Germinal center (tissue), 1 donor: ENCODE data around the gene MEIS1.

ENCODE experiments used
- DNase-seq: peaks from one replicate; pipeline ENCODE4 v3.0.0; 2012; ENCODE audit warnings: mixed read lengths, low spot score

Gene MEIS1

DNA sequence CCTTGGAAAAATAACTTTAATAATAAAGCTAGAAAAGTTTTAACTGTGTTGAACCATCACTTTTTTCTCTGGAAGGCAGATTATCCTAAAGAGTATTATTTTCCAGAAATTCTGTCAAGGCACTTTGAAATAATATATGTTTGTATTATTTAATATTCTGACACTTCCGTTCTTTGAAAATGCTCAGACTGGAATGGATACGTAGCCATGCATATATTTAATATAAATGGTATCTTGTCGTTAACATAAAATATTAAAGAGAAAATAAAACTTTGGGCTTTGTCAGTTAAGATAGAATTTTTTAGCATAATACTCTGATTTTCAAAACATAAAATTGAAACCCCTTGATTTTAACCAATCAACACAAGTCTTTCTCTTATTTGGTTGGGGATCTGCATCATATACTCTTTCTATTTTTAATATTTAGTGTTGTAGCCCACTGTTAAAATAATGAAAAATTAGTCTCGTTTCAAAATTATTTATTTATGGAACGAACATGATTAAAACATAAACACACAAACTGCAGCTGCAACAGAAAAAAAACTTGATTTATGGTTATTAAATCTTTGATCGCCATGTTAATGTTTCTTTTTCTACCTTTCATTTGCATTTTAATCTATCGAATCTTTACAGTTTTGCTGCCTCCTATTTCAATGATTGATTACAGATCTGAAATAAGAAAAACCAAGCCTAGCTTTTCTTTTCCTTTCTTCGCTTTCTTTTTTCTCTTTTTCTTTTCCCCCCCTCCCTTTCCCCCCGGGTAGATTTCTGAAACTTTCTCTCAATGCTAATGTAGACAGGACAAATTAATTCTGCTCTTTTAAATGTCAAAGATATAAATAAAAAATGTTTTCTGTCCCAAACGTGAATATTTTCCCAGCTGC is 145.5 kb downstream of the MEIS1 start:
- DNase-seq, result no peak

DNA sequence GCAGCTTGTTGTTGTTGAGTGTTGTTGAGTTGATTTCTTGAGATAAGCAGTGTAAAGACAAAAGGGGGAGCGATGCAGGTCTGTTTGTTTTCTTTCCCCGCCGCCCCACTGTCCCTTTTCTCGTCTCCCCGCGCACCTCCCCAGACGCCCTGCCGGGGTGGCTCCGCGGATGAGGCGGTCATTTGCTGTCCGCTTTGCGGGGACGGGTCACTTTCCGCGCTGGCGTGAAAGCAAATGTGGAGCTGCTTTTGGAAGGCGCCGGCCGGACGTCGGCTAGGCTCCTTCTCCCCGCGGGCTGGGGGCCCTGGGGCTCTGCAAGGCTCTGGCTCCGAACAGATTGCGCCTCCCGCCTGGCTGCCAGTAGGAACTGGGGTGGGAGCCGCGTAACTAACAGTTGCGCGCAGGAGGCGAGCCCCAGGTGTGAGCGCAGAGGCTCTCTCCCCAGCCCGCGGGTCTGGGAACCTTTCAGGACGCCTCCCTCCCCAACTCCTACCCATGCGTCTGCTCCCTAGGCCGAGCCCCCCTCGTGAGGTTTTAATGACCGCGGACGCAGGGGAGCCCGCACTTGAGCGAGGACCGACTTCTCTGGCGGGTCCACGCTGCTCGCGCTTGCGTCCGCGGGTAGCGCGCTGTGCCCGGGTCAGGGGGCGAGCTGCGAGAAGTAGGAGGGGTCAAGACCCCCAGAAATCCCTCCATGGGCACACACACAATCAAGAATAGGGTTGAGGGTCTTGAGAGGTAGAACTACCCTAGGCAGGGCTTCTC is 146.6 kb downstream of the MEIS1 start:
- DNase-seq, result no peak

DNA sequence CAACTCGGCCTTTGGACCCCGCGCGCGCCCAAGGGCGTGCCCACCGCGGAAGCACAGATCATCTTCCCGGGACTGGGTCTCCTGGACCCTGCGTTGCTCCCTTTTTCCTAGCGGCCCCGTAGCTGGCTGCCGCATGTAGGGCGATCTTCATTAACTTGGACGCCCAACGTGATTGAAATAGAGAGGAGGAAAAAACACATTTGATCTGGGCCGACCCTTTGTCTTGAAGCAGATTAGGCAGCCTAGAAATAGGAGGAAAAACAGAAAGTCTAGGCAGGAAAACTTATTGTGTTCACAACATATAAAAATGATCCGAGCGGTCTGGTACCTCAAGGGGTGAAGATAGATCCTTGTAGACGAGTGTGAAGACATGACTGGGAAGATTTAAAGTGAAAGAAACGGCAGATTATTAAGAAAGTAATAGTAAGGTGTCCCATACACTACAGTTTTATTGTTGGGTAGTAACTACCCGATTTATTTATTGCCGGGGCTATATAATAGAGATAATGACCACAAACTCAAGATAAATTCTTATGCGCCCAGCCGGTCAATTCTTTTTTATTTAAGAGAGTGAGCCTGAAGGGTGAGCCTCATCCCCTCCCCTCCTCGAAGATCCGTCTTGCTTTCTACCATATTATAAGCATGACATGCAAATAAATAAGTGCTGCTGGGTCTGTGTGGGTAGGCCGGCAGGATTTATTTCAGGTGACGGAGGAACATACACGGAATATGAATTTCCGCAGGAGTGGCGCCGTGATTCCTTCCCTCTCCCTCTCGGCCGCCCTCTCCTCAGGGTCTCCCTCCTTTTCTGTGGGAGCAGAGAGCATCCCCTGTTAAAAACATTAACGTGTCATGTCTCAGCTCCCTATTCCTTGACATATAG is 147.4 kb downstream of the MEIS1 start:
- no peak for DNase-seq

DNA sequence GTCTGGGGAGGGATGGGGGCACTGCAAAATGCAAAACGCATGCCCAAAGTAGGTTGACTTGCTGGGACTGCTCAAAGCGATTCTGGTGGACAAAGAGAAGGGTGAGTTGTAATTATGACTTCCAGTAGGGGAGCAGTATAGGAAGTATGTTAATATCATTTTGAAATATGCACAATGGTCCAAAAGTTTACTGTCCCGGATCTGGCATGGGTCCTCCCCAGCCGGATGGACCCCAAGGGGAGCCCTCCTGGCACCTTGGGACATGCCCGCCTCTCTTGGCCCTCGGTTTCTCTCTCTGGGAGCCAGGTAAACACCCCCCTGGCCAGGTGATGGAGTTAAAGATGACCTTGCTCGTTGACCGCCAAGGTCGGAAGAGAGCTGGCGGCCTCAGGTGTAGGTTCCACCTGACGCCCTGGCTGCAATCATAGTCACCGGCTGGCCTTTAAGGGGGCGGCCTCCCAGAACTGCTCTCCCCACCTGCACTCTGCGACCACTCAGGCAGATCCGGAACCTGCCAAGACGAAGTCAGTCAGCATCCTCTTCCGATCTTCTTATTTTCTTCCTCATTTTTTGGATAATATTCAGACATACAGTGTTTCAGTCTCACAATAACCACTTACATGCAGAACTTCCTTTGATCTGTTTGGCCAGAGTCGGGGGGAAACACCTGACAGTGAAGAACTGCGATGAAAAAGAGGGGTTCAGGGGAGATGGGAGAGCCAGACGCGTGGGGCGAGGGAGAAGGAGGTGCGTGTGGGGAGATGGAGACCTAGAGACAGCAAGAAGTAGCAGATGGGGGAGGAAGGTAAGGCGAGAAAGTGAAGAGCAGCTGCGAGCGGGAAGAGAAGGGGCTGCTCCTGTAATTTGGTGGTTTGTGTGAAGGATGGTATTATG is 148.3 kb downstream of the MEIS1 start:
- no peak for DNase-seq

DNA sequence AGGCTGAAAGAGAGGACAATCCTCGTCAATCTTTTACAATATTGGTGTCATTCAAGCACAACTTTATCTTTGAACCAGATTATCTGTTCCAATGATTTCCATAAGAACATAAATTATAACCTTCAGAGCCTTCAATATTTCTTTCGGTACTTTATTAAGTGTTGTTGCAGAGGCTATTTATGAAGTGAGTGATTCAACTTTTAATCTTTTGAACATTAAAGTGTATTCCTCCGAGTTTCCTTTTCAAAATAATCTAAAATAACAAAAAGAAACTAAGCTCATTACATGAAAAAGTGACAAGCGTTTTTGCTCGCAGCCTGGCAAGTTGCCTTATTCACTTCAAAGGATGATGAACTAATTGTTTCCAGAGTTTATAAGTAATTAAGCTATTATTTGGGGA is 149.0 kb downstream of the MEIS1 start:
- no peak for DNase-seq

DNA sequence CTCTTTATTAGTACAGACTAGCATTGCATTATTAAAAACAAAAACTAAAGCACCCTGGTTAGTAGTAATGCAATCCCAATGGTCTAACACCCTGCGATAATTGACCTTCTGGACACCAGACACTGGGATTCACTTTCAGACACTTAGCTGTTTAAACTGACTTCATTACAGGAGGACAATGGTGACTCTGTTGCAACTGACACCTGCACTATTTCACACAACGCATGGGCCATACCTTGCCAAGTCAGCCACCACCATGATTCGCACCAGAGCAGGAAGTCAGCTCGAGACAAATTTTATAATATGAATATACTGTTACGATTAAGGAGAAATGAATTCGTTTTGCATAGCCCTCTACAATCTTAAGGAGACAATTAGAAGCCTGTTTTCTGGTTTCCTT is 150.7 kb downstream of the MEIS1 start:
- DNase-seq, result no peak

DNA sequence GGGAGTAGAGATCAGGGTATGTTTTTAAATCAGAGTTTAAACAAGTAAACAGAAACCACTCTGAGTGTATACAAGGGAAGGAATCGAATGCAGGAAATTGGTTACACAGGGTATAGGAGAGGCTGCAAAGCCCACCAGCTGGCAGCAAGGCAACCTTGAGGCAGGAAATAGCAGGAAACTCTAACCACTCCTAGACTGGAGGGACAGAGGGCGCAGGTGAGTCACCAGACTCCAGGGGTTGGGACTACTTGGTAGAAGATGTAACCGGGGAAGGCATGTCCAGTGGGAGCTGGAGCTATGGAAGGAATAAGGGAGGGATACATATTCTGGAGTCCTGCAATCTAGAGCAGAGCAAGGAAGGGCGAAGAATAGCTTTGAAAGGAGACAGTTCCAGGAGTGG is 152.3 kb downstream of the MEIS1 start:
- no peak for DNase-seq

DNA sequence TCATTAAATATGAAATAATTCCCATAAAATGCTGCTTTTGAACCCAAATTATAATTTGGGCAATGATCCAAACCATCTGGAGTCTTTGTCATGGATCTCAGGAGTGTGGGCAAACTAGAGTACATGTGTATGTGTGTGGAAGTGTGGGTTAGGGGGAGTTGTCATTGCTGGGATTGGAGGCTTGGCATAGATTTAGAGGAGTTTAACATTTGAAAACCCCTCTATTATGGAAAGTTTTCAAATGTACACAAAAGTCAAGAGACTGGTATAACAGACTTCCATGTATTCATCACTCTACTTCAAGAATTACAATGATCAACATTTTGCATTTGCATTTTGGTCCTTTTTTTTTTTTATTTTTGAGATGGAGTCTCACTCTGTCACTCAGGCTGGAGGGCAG is 159.1 kb downstream of the MEIS1 start:
- no peak for DNase-seq

DNA sequence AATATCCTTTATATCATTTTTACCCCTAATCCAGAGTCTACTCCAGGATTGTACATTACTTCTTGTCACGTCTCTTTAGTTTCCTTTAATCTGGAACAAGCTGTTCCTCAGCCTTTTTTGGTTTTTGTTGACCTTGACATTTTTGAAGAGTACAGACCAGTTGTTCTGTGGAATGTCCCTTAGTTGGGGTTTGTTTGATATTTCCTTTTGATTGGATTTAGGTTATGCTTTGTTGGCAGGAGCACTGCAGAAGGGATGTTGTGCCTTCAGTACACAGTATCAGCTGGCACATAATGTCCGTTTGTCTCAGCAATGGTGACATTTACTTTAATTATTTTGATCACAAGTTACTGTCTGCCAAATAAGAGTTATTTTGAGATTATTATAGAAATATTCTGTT is 160.6 kb downstream of the MEIS1 start:
- no peak for DNase-seq

DNA sequence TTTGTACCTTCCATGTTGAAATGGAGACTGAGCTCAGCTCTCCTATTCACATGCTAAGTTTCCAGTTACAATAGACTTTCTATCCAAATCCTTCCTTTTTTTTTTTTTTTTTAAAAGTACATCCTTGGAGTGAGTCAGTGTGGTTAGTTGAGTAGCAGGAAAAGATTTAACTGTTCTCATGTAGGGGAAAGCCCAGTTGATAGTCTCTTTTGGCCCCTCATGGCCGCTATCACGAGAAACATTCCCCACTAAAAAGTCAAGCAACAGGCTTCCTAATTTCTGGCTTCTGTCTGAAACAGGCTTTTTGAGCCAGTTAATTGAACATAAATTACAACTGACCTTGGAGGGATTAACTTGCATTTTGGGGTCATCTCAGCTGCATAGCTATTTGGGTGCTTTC is 161.3 kb downstream of the MEIS1 start:
- no peak for DNase-seq

DNA sequence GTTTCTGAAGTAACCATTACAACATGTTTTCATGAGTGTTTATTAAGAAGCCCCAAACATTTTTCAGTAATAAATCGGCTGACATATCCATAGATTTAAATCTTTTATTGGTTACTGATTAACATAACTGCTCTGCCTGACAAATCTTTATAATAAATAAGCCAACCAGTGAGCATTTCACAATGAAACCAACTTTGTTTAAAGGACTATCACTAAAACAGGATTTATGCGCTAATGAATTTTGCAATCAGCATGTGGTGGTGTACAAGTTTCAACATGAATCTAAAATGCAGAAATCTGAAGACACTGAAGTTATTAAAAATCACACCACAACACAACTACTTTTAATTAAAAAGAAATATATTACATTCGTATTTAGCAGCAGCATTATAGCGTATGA is 166.7 kb downstream of the MEIS1 start:
- no peak for DNase-seq

DNA sequence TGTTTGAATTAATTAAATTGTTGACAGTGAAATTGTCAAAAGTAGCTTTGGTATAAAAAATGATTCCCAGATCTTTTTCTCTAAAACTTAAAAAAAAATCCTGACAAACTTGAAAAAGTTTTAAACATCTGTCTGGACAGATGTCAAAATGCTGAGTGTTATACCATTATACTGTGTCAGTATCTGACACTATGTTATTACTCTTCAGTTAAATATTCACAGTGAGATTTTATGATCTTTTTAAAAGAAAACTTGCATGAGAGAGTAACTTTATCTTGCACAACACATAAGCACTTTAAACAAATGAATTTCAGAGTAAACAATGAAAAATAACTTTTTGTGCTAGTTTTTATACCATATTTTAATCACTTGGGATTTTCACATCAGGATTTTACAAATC is 167.4 kb downstream of the MEIS1 start:
- DNase-seq, result no peak

DNA sequence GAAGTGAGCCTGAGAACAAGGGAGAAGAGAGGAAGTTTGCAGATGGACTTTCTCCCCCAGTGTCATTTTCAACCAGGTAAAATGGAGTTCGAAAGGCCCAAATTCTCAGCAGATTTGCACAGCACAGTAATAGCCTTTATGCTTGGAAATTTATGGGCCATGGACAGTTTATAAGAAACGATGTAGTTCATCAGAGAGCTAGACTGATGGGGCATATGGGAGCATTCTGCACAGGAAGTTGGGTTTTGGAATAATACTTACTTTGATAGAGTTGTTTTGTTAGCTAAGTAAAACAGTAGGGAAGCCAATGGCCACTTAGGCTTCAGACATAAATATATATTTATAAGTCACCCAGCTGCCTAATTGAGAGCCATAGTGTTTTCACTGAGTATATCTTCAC is 169.4 kb downstream of the MEIS1 start:
- no peak for DNase-seq

DNA sequence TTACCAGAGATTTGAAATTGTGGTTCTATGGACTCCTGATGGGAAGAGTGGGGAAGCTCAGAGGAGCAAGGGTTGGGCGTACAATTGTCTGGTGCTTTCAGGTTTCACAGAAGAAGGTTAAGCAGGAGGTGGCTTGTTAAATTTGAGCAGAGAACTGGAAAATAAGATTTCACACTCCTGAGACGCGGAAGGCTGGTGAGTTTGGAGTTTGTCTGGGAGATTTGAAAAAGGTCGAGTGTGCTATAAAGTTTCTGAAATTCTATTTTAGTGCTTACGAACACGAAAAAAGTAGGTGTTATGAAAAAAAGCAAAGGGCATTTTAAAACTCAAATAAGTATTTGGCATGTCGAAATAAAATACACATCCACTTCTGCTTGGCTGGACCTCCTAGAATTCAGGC is 170.1 kb downstream of the MEIS1 start:
- DNase-seq, result no peak

DNA sequence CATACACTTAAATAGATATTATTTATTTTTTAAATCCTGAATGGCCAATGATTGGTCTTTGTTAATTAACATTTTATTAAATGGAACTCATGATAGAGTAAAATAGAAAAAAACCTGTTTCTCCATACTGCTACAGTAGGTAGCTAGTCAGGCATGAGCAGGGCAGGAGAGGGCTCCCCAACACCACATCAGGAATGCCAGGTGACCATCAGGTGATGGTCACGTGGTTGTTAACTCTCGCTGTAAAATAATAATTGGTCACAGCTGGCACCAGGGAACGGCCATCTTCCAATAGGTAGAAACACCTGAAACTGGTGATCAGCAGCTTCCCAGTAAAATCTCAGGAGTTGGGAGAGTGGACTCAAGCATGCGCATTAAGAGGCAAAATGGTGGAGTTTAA is 172.2 kb downstream of the MEIS1 start:
- DNase-seq, result no peak
